Right hindlimb (tissue), 1 donor: ENCODE results near the gene GDF9.

Source experiments
- DNase-seq: peaks from one replicate; pipeline ENCODE4 v3.0.0-alpha.2; 2018

Gene GDF9, protein sequence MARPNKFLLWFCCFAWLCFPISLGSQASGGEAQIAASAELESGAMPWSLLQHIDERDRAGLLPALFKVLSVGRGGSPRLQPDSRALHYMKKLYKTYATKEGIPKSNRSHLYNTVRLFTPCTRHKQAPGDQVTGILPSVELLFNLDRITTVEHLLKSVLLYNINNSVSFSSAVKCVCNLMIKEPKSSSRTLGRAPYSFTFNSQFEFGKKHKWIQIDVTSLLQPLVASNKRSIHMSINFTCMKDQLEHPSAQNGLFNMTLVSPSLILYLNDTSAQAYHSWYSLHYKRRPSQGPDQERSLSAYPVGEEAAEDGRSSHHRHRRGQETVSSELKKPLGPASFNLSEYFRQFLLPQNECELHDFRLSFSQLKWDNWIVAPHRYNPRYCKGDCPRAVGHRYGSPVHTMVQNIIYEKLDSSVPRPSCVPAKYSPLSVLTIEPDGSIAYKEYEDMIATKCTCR

DNA sequence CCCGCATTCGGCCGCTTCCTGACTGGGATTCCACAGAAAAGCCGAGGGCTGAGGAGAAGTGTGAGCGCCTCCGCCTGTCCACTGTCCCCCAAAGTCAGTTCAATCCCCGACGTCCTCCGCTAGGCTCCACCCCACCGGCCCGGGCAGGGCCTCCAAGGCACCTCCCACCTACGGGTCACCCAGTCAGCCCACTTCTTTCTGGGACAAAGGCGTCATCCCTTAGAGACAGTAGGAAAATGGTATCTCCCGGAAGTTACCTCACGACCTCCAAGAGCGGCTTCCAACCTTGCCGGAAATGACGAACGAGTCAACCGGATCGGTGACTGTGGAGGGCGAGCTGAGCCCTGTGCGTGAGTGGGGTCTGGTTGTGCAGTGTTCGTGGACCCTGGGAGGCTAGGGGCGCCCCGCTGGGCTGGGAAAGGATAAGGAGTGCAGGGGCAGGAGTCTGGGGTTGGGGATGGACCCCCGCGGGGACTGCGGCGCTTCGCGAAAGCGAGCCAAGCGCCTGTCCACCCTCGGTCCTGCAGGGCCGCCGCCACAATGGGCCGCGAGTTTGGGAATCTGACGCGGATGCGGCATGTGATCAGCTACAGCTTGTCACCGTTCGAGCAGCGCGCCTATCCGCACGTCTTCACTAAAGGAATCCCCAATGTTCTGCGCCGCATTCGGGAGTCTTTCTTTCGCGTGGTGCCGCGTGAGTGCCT, at the start of gene GDF9, which contains the start of gene UQCRQ:
GDF9 (minus strand) TSS at position 128 of the 704 bp plus-strand sequence. CDS start 1,936 bp downstream, outside the sequence.
UQCRQ (plus strand) TSS at position 301 of the 704 bp plus-strand sequence; CDS start at position 541, 240 bp downstream.
- DNase-seq: peak; percentile 98

DNA sequence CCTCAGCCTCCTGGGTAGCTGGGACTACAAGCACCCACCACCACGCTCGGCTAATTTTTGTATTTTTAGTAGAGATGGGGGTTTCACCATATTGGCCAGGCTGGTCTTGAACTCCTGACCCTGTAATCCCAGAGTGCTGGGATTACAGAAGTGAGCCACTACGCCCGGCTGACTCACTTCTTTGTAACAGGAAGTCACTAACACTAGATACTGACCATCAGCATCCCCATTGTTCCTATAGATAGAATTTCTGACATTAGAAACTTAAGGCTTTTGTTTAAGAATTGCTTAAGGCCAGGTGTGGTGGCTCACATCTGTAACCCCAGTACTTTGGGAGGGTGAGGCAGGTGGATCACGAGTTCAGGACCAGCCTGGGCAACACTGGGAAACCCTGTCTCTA, 49.4 kb upstream of the GDF9 start:
- DNase-seq: no peak

DNA sequence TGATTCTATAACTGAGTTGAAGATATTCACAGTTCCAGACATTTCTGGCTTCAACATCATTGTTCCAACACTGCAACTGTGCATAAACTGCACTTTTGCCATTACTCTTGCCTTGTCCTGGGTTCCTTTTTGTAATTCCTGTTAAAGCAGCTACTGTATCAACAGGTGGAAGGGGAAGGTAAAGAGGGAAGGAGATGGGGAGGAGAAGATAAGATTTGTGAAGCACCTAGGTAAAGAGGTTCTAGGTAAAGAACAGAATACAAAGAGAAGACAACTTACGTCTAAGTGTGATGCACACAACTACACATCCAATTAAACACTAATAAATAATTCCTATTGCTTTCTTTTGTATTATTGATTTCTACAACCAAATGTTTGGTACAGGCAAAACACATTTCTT, 43.4 kb upstream of the GDF9 start:
- DNase-seq: no peak

DNA sequence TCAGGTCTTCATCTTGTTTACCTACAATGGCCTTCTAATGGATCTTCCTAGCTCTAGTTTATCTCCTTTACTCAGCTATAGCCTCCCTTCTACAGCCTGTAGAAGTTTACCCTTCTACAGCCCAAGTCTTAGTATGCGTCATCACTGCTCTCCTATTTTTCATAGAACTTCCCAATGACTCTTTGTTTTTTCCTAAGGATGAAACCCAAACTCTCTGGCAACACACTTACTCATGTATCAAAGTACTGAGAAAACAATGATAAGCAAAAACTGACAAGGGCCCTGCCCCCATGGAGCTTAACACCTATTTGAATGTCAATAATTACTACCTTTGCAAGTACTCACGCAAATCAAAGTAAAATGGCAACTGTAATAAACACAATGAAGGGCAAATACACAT, 40.9 kb upstream of the GDF9 start:
- no peak for DNase-seq

DNA sequence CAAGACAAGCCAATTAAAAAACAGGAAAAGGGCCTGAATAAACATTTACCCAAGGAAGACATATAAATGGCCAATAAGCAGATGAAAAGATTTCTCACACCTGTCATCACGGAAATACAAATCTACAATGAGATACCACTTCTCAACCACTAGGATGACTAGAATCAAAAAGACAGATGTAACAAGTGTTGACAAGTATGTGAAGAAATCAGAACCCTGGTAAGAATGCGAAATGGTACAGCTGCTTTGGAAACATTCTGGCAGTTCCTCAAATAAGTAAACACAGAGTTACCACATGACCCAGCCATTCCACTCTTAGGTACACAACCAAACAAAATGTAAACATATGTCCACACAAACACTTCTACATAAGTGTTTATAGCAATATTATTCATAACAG, 39.7 kb upstream of the GDF9 start:
- no peak for DNase-seq

DNA sequence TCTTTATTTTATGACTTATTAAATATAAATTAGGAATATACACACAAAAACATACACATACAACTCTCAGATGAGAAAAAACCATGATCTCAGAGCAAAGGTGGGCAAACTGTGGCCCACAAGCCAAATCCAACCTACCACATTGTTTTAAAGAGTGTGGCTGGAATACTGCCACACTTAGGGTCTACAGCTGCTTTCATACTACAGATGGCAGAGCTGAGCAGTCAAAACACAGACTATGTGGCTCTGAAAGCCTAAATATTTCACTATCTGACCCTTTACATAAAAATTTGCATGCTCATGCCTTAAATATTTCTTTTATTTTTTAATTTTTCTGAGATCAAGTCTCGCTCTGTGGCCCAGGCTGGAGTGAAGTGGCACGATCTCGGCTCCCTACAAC, 35.5 kb upstream of the GDF9 start:
- no peak for DNase-seq

DNA sequence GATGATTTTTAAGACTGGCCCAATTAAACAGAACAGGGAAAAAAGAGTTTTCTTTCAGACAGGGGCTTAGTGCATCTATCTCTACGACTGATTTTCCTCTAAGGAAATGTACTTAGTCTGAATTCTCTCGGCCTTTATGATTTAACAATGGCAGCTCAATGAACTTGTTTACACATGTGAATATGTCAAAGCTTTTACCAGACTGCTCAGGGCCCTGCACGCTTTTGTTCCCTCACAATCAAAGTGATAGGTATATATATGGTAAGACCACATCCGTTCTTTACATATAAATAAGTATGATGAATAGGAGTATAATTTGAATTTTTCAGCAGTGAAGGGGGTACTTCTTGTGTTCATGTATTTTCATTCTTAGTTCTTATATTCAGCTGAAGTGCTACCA, 34.8 kb upstream of the GDF9 start:
- no peak for DNase-seq

DNA sequence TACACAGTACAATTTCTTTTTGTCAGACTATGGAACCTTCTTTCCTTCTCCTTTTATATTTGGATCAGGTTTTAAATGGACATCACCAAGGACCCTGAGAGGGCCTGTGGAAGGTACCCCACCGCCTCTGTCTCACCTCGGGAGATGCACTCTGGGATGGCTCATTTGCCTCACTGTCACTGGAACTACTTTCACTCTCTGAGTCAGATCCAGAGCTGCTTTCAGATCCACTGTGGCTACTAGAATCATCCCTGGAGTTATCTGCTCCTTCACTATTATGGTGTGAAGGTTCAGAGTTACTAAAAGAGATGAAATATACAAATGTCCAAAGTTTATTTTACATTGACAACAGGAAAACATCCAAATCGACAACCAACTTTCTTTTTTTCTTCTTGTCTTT, 31.8 kb upstream of the GDF9 start:
- no peak for DNase-seq

DNA sequence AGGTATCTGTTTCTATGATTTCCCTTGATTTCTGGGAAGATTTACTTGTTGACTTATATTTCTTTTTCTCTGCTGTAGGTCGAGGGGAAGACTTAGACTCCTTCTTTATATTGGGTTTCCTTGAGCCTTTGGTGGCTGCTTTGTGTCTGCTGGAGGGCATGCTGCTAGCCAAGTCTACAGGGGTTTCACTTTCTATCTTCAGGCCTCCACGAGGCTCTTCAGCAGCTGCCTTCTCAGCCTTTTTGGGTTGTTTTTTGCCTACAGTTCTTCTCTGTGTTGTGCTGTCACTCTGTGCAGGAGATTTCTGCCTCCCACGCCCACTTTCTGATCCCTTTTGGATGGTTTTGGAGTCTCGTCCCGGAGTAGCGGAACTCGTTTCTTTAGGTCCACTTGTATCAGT, 30.4 kb upstream of the GDF9 start:
- no peak for DNase-seq

DNA sequence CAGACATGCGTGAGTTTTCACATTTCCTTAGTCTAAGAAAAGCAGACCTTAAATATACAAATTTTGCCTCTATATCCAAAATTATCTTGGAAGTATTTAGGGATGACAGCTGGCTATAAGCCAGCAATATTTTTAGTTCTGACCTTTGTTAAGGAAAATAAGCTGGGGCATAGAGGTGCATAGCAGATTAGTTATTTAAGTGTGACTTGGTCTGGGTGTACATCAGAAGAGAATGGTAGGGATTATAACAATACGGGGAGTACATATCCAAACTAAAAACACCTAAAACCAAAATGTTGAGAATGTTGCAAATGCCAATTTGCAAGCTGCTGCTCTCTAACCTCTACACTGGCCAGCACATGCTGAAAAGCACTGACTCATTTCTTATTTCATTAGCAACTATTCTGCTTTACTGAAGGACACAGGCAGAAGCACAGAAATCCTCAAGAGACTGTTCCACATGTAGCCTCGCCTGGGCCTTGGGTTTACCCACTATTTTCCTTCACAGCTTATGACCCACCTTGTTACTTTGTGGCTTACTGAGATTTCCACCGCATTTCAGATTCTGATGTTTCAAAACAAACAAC, 29.5 kb upstream of the GDF9 start:
- no peak for DNase-seq

DNA sequence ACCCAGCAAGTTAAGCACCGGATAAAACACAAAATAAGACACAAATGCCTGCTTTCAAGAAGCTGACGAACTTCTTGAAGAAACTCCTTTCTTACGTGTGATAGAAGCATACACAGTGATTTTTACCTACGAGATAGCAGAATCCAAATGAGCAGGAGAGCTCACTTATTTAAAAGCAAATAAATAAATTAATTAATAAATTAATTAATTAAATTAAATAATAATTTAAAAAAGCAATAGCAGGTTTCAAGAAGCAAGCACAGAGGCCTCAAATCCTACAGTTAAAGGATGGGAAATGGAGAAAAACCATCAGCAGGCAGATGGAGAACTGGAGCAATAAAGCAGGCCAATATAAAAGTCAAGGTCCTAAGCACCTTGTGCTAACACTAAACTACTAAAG, 24.5 kb upstream of the GDF9 start:
- DNase-seq: no peak

DNA sequence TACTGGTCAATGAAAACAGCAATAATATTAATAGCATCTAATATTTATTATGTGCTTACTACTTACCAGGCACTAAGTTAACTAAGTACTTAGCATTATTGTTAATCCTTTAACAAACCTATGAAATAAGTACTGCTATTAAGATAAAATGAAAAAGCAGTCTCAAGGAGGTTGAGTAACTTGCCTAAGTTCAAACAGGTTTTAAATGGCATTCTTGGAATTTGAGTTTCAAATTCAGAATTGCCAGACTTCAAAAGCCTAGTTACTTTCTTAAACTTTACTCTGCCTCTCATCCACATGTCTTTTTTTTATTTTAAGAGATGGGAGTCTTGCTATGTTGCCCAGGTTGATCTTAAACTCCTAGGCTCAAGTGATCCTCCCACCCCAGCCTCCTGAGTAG, 23.2 kb upstream of the GDF9 start:
- no peak for DNase-seq

DNA sequence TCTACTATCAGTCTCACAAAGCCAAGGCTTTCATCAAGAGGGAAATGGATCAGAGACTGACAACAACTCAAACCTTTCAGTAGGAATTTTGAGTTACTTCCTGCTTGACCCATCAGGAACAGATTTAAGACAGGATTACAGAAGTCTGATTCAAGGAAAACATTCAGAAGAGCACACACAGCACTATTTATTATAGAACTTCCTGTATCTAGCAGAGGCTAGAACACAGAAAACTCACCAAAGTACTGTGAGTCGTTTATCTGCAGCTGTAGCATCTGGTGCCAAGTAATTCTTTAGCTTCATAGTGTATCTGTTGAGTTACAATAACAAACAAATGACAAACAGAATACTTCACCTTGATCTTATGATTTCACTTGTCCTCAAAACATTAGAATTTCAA, 21.0 kb upstream of the GDF9 start:
- no peak for DNase-seq

DNA sequence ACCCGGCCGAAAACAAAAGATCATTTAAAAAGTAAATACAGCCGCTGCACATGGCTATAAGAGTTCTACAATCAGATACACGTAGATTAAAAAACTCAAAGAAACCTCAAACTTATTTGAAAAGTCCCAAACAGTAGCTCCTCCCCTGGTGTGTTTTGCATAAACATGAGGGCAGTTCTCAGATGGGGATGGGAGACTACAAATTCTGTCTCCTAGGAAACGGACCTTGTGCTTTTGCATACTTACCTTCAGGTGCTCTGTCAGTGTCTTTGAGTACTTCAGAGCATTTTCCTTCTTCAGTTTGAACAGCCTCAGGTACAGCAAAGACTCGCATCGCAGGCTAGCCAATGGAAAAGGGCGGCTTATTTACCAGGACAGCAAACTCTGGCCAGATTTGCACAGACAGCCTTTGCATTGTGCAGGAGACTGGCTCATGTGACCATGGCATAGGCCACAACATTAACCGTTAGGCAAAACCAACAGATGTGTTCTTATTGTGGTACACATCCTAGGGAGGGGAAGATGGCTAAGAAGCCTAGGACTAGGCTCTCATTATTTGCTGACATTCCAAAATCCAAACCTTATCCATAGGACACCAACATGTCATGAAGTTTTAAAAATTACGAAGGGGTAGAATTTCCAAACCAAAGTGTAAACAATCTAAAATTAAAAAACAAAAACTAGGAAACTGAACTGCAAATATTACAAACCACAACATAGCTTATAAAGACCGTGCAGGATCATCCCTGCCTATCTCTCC, 20.0 kb upstream of the GDF9 start:
- DNase-seq: no peak

DNA sequence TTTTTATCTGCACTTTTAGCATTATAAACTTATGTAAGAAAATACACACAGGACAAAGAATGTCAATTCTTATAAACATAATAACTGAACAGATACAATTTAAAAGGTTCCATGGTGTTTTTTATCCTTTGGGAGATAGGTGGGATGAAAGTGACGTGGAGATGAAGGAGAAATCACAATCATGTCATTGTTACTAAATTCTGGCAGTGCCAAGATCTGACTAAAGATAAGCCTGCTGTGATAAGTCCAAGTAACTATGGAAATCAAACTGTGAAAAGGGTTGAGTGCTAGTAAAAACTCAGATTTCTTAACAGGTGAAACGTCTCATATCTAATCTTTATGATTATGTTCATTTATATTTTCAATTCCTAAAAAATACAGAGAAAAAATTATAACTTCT, 18.3 kb upstream of the GDF9 start:
- no peak for DNase-seq

DNA sequence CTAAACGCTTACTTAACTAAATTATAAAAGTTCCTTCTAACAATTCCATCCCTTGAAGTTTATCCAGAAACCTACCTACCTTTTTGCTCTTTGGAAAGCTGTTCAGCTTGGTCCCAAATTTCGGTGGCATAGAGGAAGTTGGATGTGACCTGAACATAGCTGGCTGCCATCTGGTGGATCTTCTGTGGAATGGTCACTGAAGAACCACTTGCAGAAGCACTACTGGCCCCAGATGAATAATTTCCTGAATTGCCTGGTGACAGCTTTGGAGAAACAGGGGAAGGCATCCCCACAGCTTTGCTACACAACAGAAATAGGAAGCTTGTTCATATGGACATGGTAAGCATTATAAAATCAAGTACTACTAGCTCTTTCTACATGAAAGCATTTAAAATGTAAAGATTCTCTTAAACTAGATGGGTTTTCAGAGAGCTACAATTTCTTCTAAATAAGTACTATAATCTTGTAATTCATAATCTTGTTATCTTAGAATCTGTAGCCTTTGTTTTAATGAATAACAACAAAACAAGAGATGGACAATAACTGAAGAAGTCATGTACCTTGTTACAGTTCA, 17.1 kb upstream of the GDF9 start:
- DNase-seq: peak; percentile 40

DNA sequence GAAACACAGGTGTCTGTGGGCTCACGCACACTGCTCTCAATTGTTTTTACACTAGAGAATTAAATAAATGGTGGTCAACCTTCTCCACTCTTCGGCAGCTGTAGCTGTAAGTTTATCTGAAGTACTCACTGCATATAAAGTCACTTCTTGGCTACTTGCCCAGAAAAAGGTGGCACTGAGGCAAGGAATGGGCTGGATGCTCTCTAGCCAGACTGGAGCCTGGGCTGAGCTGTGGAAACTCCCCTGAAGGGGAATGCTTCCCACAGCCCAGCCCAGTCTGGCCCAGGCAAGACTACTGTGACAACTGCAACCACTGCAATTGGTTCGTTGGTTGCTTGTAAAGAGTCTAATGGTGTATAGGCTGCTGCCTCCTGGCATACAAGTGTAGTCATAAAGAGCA, 11.7 kb upstream of the GDF9 start:
- no peak for DNase-seq

DNA sequence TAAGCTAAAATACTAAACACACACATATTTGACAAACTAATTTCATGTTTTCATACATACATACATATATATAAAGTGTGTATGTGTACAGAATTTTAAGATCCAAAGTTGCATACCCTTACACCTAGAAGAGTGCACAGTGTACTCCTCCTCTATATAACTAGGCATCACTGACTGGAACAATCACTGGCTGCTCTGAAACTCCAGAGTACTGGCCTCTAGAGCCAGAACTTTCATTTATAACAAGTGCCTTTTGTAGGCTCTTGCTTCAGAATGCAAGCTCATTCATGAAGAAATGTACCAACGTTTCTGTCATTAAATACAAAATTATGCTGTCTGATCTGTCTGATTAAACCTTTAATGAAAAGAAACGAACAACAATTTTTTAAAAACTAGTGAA, 11.2 kb upstream of the GDF9 start:
- DNase-seq: no peak

DNA sequence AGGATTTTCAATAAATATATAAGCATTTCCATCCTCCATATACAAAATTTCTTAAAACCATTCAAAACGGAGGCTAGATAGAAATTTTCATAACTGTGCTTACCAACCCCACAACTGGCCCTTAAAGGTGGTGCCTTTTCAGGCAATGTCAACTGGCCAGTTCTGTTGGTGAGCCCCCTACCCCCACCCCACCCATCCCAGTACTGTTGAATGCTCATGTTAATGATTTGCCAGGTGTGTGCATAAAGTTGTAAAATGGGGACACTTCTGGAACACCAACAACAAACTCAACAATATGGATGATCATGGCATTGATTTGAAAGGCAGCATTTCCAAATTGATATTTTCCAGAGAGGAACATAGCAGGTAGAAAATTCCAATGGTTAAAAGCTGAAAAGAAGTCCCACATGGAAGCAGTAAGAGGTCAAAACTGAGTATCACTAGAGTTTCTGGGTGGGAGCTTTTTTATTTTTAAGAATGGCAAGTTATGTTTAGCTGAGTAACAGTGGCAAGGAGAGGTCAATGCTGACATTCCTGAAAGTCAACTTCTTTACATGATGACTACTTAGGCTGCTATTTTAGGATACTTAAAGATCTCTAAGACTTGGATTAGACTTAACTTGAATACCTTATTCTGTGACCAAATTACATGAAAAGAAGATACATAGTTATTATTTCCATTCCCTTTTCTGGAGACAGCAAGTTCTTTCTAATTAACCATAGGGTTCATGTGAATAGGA, 9.9 kb upstream of the GDF9 start:
- DNase-seq: no peak

DNA sequence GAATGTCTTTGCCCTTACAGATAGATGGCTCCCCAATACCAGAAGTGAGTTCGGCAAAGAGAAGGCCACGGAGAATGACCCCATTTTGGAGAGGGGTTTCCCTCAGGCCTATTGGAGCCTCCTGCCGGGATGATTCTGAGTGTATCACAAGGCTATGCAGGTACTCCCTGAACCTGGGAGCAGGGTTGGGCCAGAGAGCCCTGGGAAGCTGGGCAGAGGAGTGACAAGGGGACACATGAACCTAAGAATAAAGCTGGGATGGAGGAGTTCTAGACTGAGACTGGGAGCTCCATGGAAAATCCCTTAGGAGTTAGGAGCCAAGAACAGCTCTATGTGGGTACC, 7.6 kb upstream of the GDF9 start:
- no peak for DNase-seq

DNA sequence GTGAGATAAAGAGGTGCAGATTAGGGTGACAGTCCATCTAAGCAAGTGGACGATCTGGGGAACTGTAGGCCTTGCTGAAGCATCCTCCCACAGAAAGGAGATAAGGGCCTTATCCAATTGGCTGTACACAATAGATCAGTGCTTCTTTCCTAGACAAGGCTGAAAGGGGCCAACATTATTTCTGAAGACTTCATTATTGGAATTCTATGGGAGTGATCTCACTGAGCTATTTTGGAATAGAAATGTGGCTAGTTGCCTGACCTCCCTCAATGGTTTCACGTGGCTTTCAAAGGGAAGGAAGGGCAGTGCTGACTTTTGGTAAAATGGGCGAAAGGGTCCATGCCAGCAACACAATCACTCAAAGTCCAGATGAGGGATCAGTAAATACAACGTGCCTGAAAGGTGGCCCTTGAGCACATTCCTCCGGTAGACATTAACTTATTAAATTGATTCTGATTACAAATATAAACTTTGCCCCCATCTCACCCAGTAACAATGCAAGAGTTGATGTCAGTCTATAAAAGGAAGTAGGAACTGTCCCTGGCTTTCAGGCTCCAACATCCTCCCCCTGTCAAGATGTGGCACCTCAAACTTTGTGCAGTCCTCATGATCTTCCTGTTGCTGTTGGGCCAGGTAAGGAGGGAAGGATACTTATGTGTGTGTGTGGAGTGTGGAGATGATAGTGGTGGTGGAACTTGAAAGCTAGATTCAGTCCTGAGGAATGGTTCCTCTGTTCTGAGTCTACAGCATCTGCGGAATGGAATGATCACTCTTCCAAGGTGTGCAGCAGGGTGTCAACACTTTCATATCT, 7.1 kb upstream of the GDF9 start, which contains the start of gene LEAP2:
LEAP2 (plus strand) TSS at position 550 of the 811 bp plus-strand sequence; CDS start at position 577, 27 bp downstream.
- DNase-seq: no peak
